Measurements from ENCODE around the gene COL28A1. TPM values are rescaled to one million over a fixed set of nuclear protein-coding genes. Genes with fewer than 3 reads are reported as not detected.

COL28A1 gene
- polyA plus RNA-seq, 1 experiment, result 0.04 TPM

DNA sequence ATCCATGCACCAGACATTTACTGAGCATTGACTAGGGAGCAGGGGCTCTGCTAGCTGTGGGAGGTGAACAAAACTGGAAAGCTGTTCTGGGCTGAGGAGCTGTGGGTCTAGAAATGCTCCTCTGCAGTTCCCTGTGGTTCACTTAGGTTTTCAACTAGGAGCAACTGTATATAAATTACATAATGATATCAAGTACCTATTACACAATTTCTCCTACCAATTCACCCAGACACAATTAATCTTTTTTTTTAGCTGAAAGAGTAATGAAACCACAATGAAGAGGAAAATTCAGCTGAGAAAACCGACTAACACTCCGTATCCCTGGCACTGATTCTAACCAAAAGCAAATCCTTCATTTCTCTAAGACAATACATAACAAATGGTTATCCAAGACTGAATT lies 39.4 kb downstream of the COL28A1 start:
- no peak for DNase-seq (ENCODE audit: low read depth, low spot score)
- POLR2A ChIA-PET, result no interaction called here
- no peak overlapping the region for H3K4me3 ChIP-seq (ENCODE audit: low read depth, low read length)
- H3K27me3 ChIP-seq (ENCODE audit: control insufficient read depth, insufficient read depth, low read length), result no peaks in the 10 kb centered on the region
- no peak overlapping the region for H3K27ac ChIP-seq (ENCODE audit: low read depth, low read length)
- no peaks in the 10 kb centered on the region for H3K9me3 ChIP-seq (ENCODE audit: control insufficient read depth, insufficient read depth, low read length)
- CTCF ChIA-PET, result no interaction called here
- TF ChIP-seq, protein P1, sequence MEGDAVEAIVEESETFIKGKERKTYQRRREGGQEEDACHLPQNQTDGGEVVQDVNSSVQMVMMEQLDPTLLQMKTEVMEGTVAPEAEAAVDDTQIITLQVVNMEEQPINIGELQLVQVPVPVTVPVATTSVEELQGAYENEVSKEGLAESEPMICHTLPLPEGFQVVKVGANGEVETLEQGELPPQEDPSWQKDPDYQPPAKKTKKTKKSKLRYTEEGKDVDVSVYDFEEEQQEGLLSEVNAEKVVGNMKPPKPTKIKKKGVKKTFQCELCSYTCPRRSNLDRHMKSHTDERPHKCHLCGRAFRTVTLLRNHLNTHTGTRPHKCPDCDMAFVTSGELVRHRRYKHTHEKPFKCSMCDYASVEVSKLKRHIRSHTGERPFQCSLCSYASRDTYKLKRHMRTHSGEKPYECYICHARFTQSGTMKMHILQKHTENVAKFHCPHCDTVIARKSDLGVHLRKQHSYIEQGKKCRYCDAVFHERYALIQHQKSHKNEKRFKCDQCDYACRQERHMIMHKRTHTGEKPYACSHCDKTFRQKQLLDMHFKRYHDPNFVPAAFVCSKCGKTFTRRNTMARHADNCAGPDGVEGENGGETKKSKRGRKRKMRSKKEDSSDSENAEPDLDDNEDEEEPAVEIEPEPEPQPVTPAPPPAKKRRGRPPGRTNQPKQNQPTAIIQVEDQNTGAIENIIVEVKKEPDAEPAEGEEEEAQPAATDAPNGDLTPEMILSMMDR (IDR thresholded peaks at IDR 0.05; ENCODE audit: low read depth, low read length), result no peak

GRCh38 chr7:7495171-7495570 lies 40.5 kb downstream of the COL28A1 start:
- no peak for DNase-seq (ENCODE audit: low read depth, low spot score)
- no peak overlapping the region for H3K27ac ChIP-seq (ENCODE audit: low read depth, low read length)
- TF ChIP-seq, protein P1 (IDR thresholded peaks at IDR 0.05; ENCODE audit: low read depth, low read length), result no peak
- no peak overlapping the region for H3K4me3 ChIP-seq (ENCODE audit: low read depth, low read length)
- ChIA-PET CTCF (no interaction called here), POLR2A (no interaction called here)
- H3K9me3 ChIP-seq (ENCODE audit: control insufficient read depth, insufficient read depth, low read length), result no peaks in the 10 kb centered on the region
- no peaks in the 10 kb centered on the region for H3K27me3 ChIP-seq (ENCODE audit: control insufficient read depth, insufficient read depth, low read length)

DNA sequence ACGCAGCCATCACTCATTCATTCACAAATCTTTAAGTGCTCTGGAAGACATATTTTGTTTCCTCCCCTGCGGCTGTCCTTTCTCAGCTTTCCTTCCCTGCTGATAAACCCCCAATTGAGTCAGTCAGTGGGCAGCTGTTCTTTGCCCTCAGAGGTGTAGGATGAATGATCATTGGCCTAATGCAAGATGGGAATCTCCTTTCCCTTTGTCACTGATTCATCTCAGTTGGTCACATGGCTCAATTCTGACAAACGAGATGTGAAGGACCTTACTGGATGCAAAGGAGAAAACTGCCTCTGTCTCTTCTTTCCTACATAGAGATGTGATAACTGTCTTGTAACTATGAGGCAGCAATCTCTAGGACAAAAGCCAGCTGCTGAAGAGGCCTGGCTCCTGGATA lies 44.6 kb downstream of the COL28A1 start:
- no peak for DNase-seq (ENCODE audit: low read depth, low spot score)
- TF ChIP-seq, protein P1 (IDR thresholded peaks at IDR 0.05; ENCODE audit: low read depth, low read length), result no peak
- CTCF ChIA-PET, result no interaction called here
- Histone ChIP-seq H3K27me3 (ENCODE audit: control insufficient read depth, insufficient read depth, low read length) (no peaks in the 10 kb centered on the region), H3K4me3 (ENCODE audit: low read depth, low read length) (no peak overlapping the region), H3K9me3 (ENCODE audit: control insufficient read depth, insufficient read depth, low read length) (no peaks in the 10 kb centered on the region), H3K27ac (ENCODE audit: low read depth, low read length) (no peak overlapping the region)
- POLR2A ChIA-PET, result no interaction called here

DNA sequence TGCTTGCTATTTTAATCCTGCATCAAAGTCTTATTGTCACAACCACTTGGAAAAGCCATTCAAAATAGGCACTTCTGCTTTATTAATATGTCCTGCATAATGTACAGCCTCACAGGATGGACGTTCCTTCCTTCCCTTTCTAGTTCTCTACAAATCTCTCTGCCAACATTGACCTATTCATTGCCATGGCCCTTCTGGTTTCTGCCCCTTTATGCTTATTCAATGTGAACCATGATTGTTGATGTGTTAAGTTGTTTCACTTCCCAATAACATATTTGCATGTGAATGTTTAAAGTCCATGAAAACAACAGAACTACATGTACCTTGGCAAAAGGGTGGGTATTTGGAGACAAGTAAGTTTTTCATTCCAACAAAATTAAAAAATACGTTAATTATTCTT lies 45.7 kb downstream of the COL28A1 start:
- CTCF ChIA-PET, result no interaction called here
- POLR2A ChIA-PET, result interaction anchor here (1.4 kb wide), 1 partner anchor 51 kb away, joined by 3 read pairs; no protein-coding TSS in a partner anchor

GRCh38 chr7:7489546-7489945 lies 46.1 kb downstream of the COL28A1 start:
- Histone ChIP-seq H3K27me3 (ENCODE audit: control insufficient read depth, insufficient read depth, low read length) (no peaks in the 10 kb centered on the region), H3K9me3 (ENCODE audit: control insufficient read depth, insufficient read depth, low read length) (no peaks in the 10 kb centered on the region), H3K27ac (ENCODE audit: low read depth, low read length) (no peak overlapping the region), H3K4me3 (ENCODE audit: low read depth, low read length) (no peak overlapping the region)
- TF ChIP-seq, protein P1 (IDR thresholded peaks at IDR 0.05; ENCODE audit: low read depth, low read length), result no peak
- CTCF ChIA-PET, result interaction anchor here (1.6 kb wide), 1 partner anchor 9 kb away, joined by 3 read pairs; no protein-coding TSS in a partner anchor
- POLR2A ChIA-PET, result interaction anchor here (1.4 kb wide), 1 partner anchor 51 kb away, joined by 3 read pairs; no protein-coding TSS in a partner anchor
- no peak for DNase-seq (ENCODE audit: low read depth, low spot score)

More for the DNA sequence above, 45.7 kb downstream of the COL28A1 start:
- no peak overlapping the region for H3K27ac ChIP-seq (ENCODE audit: low read depth, low read length)
- DNase-seq (ENCODE audit: low read depth, low spot score), result no peak
- no peaks in the 10 kb centered on the region for H3K9me3 ChIP-seq (ENCODE audit: control insufficient read depth, insufficient read depth, low read length)
- TF ChIP-seq, protein P1 (IDR thresholded peaks at IDR 0.05; ENCODE audit: low read depth, low read length), result no peak
- no peaks in the 10 kb centered on the region for H3K27me3 ChIP-seq (ENCODE audit: control insufficient read depth, insufficient read depth, low read length)
- H3K4me3 ChIP-seq (ENCODE audit: low read depth, low read length), result no peak overlapping the region
